ENCODE measurements around the gene COL17A1. TPM values are rescaled to one million over a fixed set of nuclear protein-coding genes. Genes with fewer than 3 reads are reported as not detected.

COL17A1 gene
- total RNA-seq, 1 donor from 2014 or later = 0.19 TPM

DNA sequence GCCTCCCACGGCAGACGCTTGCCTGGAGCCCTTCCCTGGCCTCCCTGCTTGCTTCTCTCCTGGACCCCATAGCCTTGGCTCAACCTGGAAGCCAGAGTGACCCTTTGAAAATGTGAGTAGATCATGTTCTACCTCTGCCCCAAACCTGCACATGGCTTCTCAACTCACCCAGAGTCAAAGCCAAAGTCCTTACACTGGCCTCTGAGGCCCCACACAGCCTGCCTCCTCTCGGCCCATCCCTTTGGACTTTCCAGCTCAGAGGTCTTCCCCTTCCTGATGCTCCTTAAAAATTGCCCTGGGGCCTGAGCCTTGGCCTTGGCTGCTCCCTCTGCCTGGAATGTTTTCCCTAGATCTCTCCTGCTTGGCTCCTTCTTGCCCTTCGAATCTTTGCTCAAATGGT lies 32.5 kb downstream of the COL17A1 start:
- no peak for DNase-seq (ENCODE audit: low spot score)

DNA sequence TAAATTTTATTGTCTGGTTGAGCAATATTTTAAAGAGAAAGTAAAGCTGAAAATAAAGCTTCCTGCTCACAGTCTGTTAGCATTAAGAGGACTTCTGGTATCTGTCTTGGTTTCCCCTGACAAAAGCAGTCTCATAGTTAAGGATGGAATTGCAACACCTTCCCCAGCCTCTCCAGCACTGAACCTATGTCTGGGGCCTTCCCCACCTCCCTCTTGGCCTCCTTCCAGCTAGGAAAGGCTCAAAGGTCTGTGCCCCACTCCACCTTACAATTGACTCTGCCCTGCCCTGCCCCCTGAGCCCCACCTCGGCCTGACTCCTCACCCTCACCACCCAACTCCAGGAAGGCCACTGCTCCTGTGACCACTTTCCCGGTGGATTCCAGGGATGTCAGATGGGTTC lies 33.2 kb downstream of the COL17A1 start:
- DNase-seq (ENCODE audit: low spot score) = no peak

DNA sequence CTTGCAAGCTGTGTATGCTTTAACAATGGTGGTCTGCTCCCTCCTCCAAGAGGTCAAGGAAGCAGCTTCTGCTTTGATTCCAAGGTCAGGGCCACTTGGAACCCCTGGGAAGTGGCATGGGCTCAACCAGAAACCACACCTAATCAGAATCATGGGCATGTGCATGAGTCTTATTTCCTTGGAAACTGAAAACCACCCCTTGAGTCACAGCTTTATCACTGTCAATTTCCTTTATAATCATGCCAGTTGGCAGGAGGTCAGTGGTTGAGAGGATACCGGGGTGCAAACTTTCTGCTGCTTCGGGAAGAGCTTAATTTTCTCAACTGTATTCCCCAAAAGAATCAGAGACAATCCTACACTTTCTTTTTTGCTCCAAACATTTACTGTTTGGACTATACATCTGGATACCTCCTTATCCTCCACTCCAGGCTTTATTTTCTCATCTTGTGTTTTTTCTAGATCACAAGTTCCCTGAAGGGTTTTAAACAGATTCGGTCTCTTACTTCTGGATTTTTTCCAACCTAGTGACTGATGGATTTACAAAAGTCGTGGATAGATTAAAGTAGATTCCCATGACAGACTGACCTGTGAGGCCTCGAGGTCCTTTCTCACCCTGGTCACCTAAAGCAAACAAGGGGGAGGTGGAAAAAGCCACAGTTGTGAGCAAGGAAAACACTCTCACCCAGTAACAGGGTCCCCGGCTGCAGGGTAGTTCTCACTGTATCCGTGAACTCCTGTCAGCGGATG lies 36.0 kb downstream of the COL17A1 start:
- no peak for DNase-seq (ENCODE audit: low spot score)

DNA sequence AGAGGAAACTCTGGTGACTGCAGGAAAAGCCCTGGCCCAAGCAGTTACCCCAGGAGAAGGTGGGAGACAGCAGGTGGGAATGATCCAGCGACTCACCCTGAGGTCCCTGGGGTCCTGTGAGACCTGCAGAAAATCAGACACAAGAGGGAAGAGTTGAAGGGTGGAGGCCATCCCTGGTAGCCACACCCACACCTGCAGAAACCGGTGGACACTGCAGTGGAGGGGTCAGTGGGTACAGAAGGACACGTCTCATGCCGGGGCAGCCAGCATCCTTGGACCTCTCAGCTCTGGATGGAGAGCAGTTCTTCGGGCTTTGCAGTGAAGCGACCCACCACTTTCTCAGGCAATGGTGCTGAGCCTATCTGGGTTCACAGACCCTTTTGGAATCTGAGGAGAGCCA lies 39.0 kb downstream of the COL17A1 start:
- DNase-seq (ENCODE audit: low spot score) = no peak

DNA sequence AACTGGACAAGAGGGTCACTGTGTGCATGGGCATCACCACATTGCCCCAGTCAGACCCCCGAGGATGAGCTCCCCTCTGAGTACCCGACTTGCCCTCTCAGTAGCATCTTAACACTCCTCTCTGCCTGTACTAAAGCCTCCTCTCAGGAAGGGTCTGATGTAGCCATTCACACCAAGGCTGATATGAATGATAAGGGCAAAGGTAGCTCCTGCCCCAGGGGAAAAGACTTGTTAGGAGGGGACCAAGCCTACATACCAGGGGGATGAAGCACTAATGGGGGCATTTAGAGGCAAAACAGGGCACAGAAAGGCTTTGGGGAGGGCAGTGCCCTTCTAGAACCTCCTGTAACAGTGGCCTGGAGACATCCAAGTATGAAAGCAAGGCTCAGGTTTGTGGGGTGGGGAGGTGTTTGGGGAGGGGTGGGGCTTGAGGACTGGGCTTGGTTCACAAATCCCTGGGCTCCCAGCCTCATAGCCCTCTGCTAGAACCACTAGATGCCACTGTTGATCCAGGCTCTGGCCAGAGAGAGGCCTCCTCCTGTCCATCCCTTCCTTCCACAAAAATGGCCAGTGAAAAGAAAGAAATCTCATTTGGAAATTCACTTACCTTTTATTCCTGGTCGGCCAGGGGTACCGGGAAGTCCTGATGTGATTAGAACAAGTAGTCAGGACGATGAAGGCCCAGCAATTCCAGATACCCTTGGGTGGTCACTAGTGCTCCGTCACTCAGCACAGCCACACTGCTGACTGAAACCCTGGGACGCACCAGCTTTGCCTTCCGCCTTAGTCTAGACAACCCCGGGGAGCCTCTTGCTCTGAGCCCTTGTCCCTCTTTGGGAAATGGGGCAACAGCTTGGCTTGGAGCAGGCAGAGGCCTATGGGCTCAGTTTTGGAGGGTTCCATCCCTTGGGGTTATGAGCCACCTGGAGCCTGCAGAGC lies 40.3 kb downstream of the COL17A1 start:
- no peak for DNase-seq (ENCODE audit: low spot score)

GRCh38 chr10:104043854-104044253 lies 41.8 kb downstream of the COL17A1 start:
- DNase-seq (ENCODE audit: low spot score) = no peak

DNA sequence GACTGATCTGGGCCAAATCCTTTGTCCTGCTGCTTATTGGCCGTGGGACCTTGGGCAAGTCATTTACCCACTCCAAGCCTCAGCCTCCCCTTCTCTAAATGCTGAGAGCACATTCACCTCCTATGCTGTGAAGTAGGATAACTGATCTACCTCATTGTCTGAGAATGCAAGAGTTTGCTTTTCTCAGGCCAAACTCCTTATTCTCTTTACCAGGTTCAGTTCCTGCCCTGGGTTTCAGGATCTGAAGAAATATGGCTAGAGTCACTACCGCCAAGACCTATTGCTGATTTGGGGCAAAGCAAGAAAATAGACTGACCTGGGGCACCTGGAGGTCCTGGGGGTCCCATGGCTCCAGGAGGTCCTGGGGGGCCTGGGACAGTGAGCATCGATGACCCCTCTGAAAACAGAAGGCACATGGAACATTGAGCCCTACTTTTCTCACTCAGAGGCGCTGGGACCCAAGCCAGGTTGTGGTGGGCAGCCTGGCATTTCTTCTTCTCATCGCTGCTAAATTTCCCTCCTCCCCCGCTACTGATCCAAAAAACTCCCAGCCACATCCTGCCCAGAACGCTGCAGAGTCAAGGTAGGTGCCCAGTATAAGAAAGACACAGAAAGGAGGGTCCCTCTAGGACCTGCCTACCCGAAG lies 42.4 kb downstream of the COL17A1 start:
- DNase-seq (ENCODE audit: low spot score) = no peak

GRCh38 chr10:104041891-104042535 lies 43.7 kb downstream of the COL17A1 start:
- DNase-seq (ENCODE audit: low spot score) = no peak

- no peak for DNase-seq (ENCODE audit: low spot score)
Observed at GRCh38 chr10:104040862-104041789, 44.6 kb downstream of the COL17A1 start.

- no peak for DNase-seq (ENCODE audit: low spot score)
Observed at GRCh38 chr10:104040382-104040781, 45.3 kb downstream of the COL17A1 start.

- no peak for DNase-seq (ENCODE audit: low spot score)
Observed at GRCh38 chr10:104038958-104039752, 46.5 kb downstream of the COL17A1 start.

DNA sequence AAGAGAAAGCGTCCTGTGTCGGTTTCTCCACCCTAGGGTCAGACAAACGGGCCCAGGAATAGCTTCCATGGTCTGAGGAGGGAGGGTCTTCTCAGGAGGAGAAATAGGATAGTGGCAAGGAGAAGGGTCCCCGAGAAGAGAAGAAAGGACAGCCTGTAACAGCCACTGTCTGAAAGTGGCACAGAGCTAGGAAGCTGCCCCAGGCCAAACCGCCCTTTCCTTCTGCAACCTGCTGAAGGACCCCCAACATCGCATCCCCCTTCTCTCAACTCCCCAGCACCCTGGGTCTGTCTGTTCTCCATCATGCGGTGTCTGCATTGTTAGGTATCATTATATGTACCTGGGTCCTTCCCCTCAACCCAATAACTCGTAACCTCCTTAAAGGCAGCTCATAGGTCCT lies 47.1 kb downstream of the COL17A1 start:
- DNase-seq (ENCODE audit: low spot score) = no peak

- no peak for DNase-seq (ENCODE audit: low spot score)
Observed at GRCh38 chr10:104037261-104037951, 48.3 kb downstream of the COL17A1 start.

DNA sequence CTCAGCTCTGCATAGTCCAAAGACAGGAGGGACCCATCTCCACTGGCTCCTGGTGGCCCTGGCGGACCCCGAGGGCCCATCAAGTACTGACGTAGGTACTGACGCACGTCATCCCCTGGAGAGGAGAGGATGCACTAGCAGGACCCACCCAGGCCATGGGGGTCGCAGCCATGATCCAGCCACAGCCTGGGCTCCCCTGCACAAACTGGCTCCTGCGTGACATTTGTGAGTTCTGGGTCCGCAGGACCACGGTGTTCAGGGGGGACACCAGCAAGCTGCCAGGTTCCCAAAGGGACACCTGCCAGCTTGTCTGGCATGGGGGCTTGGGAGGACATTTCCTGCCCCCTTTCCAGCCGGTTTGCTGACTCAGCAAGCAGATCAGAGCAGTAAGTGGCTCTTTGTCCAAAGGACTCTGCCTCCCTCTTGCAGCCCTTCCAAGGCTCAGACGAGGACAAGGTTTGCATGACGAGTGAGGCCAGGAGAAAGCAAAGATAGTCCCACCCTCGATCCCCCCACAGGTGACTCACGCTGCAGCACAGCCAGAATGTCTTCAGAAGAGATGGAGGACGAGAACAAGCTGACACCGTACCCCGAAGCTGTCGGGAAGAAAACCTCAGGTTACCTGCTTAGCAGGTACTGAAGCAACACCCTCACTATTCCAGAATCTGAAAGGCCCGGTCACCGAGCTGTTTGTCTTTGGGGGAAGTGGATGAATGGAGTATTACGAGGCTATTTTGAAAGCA lies 49.0 kb downstream of the COL17A1 start:
- DNase-seq (ENCODE audit: low spot score) = no peak

GRCh38 chr10:104036069-104036384 lies 49.7 kb downstream of the COL17A1 start:
- no peak for DNase-seq (ENCODE audit: low spot score)

GRCh38 chr10:104035194-104036068 lies 50.2 kb downstream of the COL17A1 start:
- DNase-seq (ENCODE audit: low spot score) = no peak
